Ovary (tissue), 3 donors: ENCODE measurements around the gene PARD3.
"Not testable (repeated sequence)": the region's sequence is repeated elsewhere in the genome, so short reads cannot be mapped to it uniquely, and the experiment has no call there.

ENCODE experiments used
- EP300 ChIP-seq: sonication (generic); formaldehyde crosslinking; IDR thresholded peaks from one replicate; pipeline ENCODE4 v1.6.1; 2017; ENCODE audit warnings: antibody characterized with exemption
- POLR2A ChIP-seq: fragments of 450-650 bp; IDR thresholded peaks from one replicate; pipeline ENCODE4 v1.6.1; 2017; ENCODE audit warnings: antibody characterized with exemption, mild to moderate bottlenecking, moderate library complexity
- TF ChIP-seq, protein P1 (sequence below), 3 donors: fragments of 450-650 bp in 2 of 3; fragments of 200-600 bp in 1 of 3; IDR thresholded peaks; one replicate each; pipeline versions ENCODE4 v1.5.1 to v1.8.0; 2016 to 2022; ENCODE audit warnings: antibody characterized with exemption in 3 of 3, mild to moderate bottlenecking in 1 of 3
- donor health status: DM: no; HTN: no; CAD: no.

DNA sequence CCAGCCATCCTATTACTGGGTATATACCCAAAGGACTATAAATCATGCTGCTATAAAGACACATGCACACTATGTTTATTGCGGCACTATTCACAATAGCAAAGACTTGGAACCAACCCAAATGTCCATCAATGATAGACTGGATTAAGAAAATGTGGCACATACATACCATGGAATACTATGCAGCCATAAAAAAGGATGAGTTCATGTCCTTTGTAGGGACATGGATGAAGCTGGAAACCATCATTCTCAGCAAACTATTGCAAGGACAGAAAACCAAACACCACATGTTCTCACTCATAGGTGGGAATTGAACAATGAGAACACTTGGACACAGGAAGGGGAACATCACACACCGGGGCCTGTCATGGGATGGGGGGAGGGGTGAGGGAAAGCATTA is 546.7 kb downstream of the PARD3 start:
- TF ChIP-seq POLR2A, EP300: not testable (repeated sequence)
- TF ChIP-seq, protein P1, sequence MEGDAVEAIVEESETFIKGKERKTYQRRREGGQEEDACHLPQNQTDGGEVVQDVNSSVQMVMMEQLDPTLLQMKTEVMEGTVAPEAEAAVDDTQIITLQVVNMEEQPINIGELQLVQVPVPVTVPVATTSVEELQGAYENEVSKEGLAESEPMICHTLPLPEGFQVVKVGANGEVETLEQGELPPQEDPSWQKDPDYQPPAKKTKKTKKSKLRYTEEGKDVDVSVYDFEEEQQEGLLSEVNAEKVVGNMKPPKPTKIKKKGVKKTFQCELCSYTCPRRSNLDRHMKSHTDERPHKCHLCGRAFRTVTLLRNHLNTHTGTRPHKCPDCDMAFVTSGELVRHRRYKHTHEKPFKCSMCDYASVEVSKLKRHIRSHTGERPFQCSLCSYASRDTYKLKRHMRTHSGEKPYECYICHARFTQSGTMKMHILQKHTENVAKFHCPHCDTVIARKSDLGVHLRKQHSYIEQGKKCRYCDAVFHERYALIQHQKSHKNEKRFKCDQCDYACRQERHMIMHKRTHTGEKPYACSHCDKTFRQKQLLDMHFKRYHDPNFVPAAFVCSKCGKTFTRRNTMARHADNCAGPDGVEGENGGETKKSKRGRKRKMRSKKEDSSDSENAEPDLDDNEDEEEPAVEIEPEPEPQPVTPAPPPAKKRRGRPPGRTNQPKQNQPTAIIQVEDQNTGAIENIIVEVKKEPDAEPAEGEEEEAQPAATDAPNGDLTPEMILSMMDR (IDR thresholded peaks at IDR 0.05) = not testable (repeated sequence)
